CD14-positive monocyte (primary cell): Measurements from ENCODE around the gene GALNS. TPM values are rescaled to one million over a fixed set of nuclear protein-coding genes. Genes with fewer than 3 reads are reported as not detected.

Source experiments
- DNase-seq, 3 donors: peaks; one replicate each; pipeline ENCODE4 v3.0.0-alpha.2; 2011 to 2022
- H2AFZ ChIP-seq: 2 replicates; pipeline ENCODE4 v1.6.0; 2012; ENCODE audit warnings: mild to moderate bottlenecking, low read depth, low read length, inconsistent platforms; ENCODE audit not compliant: insufficient read depth, poor library complexity, severe bottlenecking
- H3K27ac ChIP-seq, 2 donors: 1 replicate in 1 of 2; 2 replicates in 1 of 2; pipeline ENCODE4 v1.5.1; 2012 to 2013; ENCODE audit warnings: low read length in 2 of 2, control low read depth in 1 of 2, inconsistent platforms in 1 of 2, low read depth in 1 of 2, mild to moderate bottlenecking in 1 of 2
- H3K27me3 ChIP-seq, 2 donors: one replicate each; pipeline versions ENCODE4 v1.6.0 to v1.6.1; 2011 to 2013; ENCODE audit warnings: low read length in 2 of 2; ENCODE audit not compliant: control insufficient read depth in 2 of 2, insufficient read depth in 2 of 2
- H3K36me3 ChIP-seq, 2 donors: replicated peaks in 1 of 2; 1 replicate in 1 of 2; 2 replicates in 1 of 2; pipeline versions ENCODE4 v1.5.1 to v1.6.1; 2012 to 2013; ENCODE audit warnings: low read length in 2 of 2, control low read depth in 1 of 2, inconsistent platforms in 1 of 2, mild to moderate bottlenecking in 1 of 2; ENCODE audit not compliant: insufficient read depth in 2 of 2, control insufficient read depth in 1 of 2
- H3K4me1 ChIP-seq, 2 donors: 1 replicate in 1 of 2; 2 replicates in 1 of 2; pipeline versions ENCODE4 v1.5.1 to v1.6.1; 2012 to 2013; ENCODE audit warnings: low read length in 2 of 2, control low read depth in 1 of 2, inconsistent platforms in 1 of 2, mild to moderate bottlenecking in 1 of 2, moderate library complexity in 1 of 2; ENCODE audit not compliant: insufficient read depth in 2 of 2, control insufficient read depth in 1 of 2
- H3K4me2 ChIP-seq: replicated peaks from 2 replicates; pipeline ENCODE3; 2012; ENCODE audit warnings: low read length, moderate library complexity, mild to moderate bottlenecking; ENCODE audit not compliant: poor library complexity, severe bottlenecking; ENCODE audit errors: extremely low read depth
- H3K4me3 ChIP-seq, 3 experiments: fragments of 200-600 bp in 1 of 3; sonication (generic) in 1 of 3; replicated peaks in 1 of 3; 1 replicate in 2 of 3; 2 replicates in 1 of 3; pipeline ENCODE4 v1.5.1; 2011 to 2013; ENCODE audit warnings: low read length in 3 of 3, mild to moderate bottlenecking in 3 of 3, control low read depth in 2 of 3, low read depth in 2 of 3, inconsistent platforms in 1 of 3, moderate library complexity in 1 of 3
- H3K79me2 ChIP-seq: 2 replicates; pipeline ENCODE4 v1.6.0; 2012; ENCODE audit warnings: mild to moderate bottlenecking, control low read depth, inconsistent platforms, low read length, moderate library complexity; ENCODE audit not compliant: insufficient read depth
- H3K9ac ChIP-seq: 2 replicates; pipeline ENCODE4 v1.6.0; 2017; ENCODE audit warnings: low read length, mild to moderate bottlenecking; ENCODE audit not compliant: insufficient read depth, poor library complexity, severe bottlenecking
- H3K9me3 ChIP-seq, 2 donors: replicated peaks in 1 of 2; 1 replicate in 1 of 2; 2 replicates in 1 of 2; pipeline versions ENCODE4 v1.5.1 to v1.6.1; 2012 to 2013; ENCODE audit warnings: low read length in 2 of 2, control low read depth in 1 of 2; ENCODE audit not compliant: control insufficient read depth in 1 of 2, insufficient read depth in 1 of 2
- H4K20me1 ChIP-seq: 2 replicates; pipeline ENCODE4 v1.6.0; 2012; ENCODE audit warnings: mild to moderate bottlenecking, low read length, control low read depth, moderate library complexity; ENCODE audit not compliant: insufficient read depth
- H3K27ac Mint-ChIP-seq, 7 donors: one replicate each; pipeline ENCODE4 v1.8.0; 2020; ENCODE audit warnings: mild to moderate bottlenecking in 7 of 7, mixed read lengths in 7 of 7, moderate library complexity in 6 of 7, inconsistent platforms in 2 of 7
- H3K27me3 Mint-ChIP-seq, 3 donors: one replicate each; pipeline ENCODE4 v1.8.0; 2021 to 2022; ENCODE audit warnings: low read depth in 3 of 3, mild to moderate bottlenecking in 3 of 3, mixed read lengths in 3 of 3, moderate library complexity in 3 of 3, inconsistent platforms in 1 of 3
- H3K36me3 Mint-ChIP-seq, 2 donors: one replicate each; pipeline ENCODE4 v1.8.0; 2020; ENCODE audit warnings: mixed read lengths in 2 of 2, inconsistent platforms in 1 of 2, mild to moderate bottlenecking in 1 of 2
- H3K4me1 Mint-ChIP-seq: one replicate; pipeline ENCODE4 v1.8.0; 2020; ENCODE audit warnings: mild to moderate bottlenecking, mixed read lengths
- H3K4me3 Mint-ChIP-seq, 2 donors: one replicate each; pipeline ENCODE4 v1.8.0; 2020; ENCODE audit warnings: mild to moderate bottlenecking in 2 of 2, mixed read lengths in 2 of 2, moderate library complexity in 1 of 2
- H3K9me3 Mint-ChIP-seq, 7 donors: one replicate each; pipeline ENCODE4 v1.8.0; 2020 to 2022; ENCODE audit warnings: mixed read lengths in 7 of 7, mild to moderate bottlenecking in 6 of 7, moderate library complexity in 6 of 7, inconsistent platforms in 2 of 7
- CTCF ChIP-seq: fragments of 200-600 bp; IDR thresholded peaks from one replicate; pipeline ENCODE4 v1.8.0; 2022; ENCODE audit warnings: antibody characterized with exemption, mild to moderate bottlenecking
- WGBS: methylation state at CpG from one replicate; pipeline ENCODE4 v1.1.5; 2013; ENCODE audit warnings: missing lambda C conversion rate; ENCODE audit not compliant: insufficient coverage; 5-methylcytosine and 5-hydroxymethylcytosine counted together
- intact Hi-C, 2 donors: fragments of 100-400 bp; cut with micrococcal nuclease; formaldehyde crosslinking; loops; one replicate each; pipeline versions ENCODE4 v1.15.0 to v1.15.1; 2023
- polyA plus RNA-seq, 3 donors: library from polyadenylated mRNA; depleted of rRNA in 1 of 3; unstranded in 2 of 3; stranded (reverse) in 1 of 3; fragments of 300-500 nt in 2 of 3; fragments of >200 nt in 1 of 3; fragmentation: Illumina TruSeq in 2 of 3; gene quantifications; 1 replicate in 2 of 3; 2 replicates in 1 of 3; pipeline ENCODE4 v1.2.3, GENCODE V29; 2012 to 2021

The GALNS gene
- polyA plus RNA-seq, 3 donors = 20.2 to 34.4 (median 32.2) TPM

DNA sequence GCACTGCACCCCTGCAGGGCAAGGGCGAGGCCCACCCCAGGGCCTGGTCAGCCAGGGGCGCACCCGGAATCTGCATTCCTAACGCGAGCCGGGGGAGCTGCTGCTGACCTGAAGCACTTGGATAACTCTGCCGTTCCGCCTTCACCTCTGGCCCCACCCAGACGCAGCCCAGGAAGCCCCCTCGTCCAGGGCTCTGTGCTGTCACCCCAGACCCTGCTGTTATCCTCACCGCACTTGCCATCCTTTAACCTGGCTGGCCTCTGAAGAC, 23.0 kb upstream of the GALNS start:
- Mint-ChIP-seq H3K27ac (peak overlapping the region in 1 of 7 donors; percentile 52), H3K27me3 (no peaks in the 10 kb centered on the region), H3K36me3 (peaks cover 62 to 89% of the 10 kb centered on the region in 2 donors), H3K4me1 (no peaks in the 10 kb centered on the region), H3K4me3 (no peak overlapping the region), H3K9me3 (peaks cover 0 to 11% (median 2%) of the 10 kb centered on the region in 7 donors)
- H3K27me3 ChIP-seq = no peaks in the 10 kb centered on the region
- H3K36me3 ChIP-seq = peaks cover 84 to 100% of the 10 kb centered on the region in 2 donors
- H3K27ac ChIP-seq = no peak overlapping the region
- WGBS = 91% methylated on average over 5 of the region's 11 CpGs
- intact Hi-C loops = no loop called here
- no peak overlapping the region for H3K4me2 ChIP-seq
- no peak overlapping the region for H3K4me3 ChIP-seq
- H2AFZ ChIP-seq = no peak overlapping the region
- peaks cover 0 to 7% of the 10 kb centered on the region in 2 donors for H3K9me3 ChIP-seq
- DNase-seq = no peak
- H3K9ac ChIP-seq = no peak overlapping the region
- no peak for TF ChIP-seq CTCF
- H3K79me2 ChIP-seq = no peaks in the 10 kb centered on the region
- H4K20me1 ChIP-seq = peaks cover 98% of the 10 kb centered on the region
- no peaks in the 10 kb centered on the region for H3K4me1 ChIP-seq

- TF ChIP-seq CTCF = no peak
- Histone ChIP-seq H3K9ac (no peak overlapping the region), H3K27ac (no peak overlapping the region), H3K4me2 (no peak overlapping the region), H2AFZ (no peak overlapping the region), H3K4me1 (no peaks in the 10 kb centered on the region), H3K36me3 (peaks cover 79 to 100% of the 10 kb centered on the region in 2 donors), H3K27me3 (no peaks in the 10 kb centered on the region), H3K9me3 (peaks cover 0 to 7% of the 10 kb centered on the region in 2 donors), H4K20me1 (peaks cover 98% of the 10 kb centered on the region), H3K4me3 (no peak overlapping the region), H3K79me2 (no peaks in the 10 kb centered on the region)
- Mint-ChIP-seq H3K27me3 (peaks cover 0 to 1% (median 0%) of the 10 kb centered on the region in 3 donors), H3K4me1 (no peaks in the 10 kb centered on the region), H3K36me3 (peaks cover 58 to 89% of the 10 kb centered on the region in 2 donors), H3K27ac (no peak overlapping the region), H3K4me3 (no peak overlapping the region), H3K9me3 (peaks cover 0 to 11% (median 2%) of the 10 kb centered on the region in 7 donors)
- no peak for DNase-seq
- intact Hi-C loops = no loop called here
- WGBS = 97% methylated on average over 45 of the region's 45 CpGs
These were observed 22.4 kb upstream of the GALNS start for GRCh38 chr16:88878967-88879787.
